Measurements from ENCODE around the gene MAD1L1. TPM values are rescaled to one million over a fixed set of nuclear protein-coding genes. Genes with fewer than 3 reads are reported as not detected.

MAD1L1 gene
- total and polyA plus RNA-seq, 4 donors = 29.3 to 44.1 (median 35.8) TPM

- no peak overlapping the region for H3K27ac ChIP-seq (ENCODE audit: low read depth, low read length)
These were observed 282.1 kb downstream of the MAD1L1 start for GRCh38 chr7:1950452-1951158.

GRCh38 chr7:1950066-1950451 is 282.7 kb downstream of the MAD1L1 start:
- H3K27me3 ChIP-seq (ENCODE audit: control insufficient read depth, insufficient read depth, low read length) = no peaks in the 10 kb centered on the region
- no peak for DNase-seq (ENCODE audit: low read depth in 4 of 6, low spot score in 6 of 6)
- H3K4me3 ChIP-seq (ENCODE audit: low read depth, low read length) = no peak overlapping the region
- H3K36me3 ChIP-seq (ENCODE audit: control insufficient read depth, insufficient read depth, low read length) = peaks cover 92% of the 10 kb centered on the region
- H3K9me3 ChIP-seq (ENCODE audit: control insufficient read depth, insufficient read depth, low read length) = no peaks in the 10 kb centered on the region
- no peak overlapping the region for H3K27ac ChIP-seq (ENCODE audit: low read depth, low read length)
- H3K4me1 ChIP-seq (ENCODE audit: control insufficient read depth, insufficient read depth, low read length) = peaks cover 22% of the 10 kb centered on the region
- 89% methylated on average over 12 of the region's 18 CpGs for WGBS (ENCODE audit: insufficient coverage)

More at GRCh38 chr7:1950452-1951158, 282.1 kb downstream of the MAD1L1 start:
- no peaks in the 10 kb centered on the region for H3K27me3 ChIP-seq (ENCODE audit: control insufficient read depth, insufficient read depth, low read length)
- H3K4me3 ChIP-seq (ENCODE audit: low read depth, low read length) = no peak overlapping the region
- DNase-seq (ENCODE audit: low read depth in 4 of 6, low spot score in 6 of 6) = no peak
- H3K9me3 ChIP-seq (ENCODE audit: control insufficient read depth, insufficient read depth, low read length) = no peaks in the 10 kb centered on the region
- H3K36me3 ChIP-seq (ENCODE audit: control insufficient read depth, insufficient read depth, low read length) = peaks cover 89% of the 10 kb centered on the region
- H3K4me1 ChIP-seq (ENCODE audit: control insufficient read depth, insufficient read depth, low read length) = peaks cover 19% of the 10 kb centered on the region
- 77% methylated on average over 22 of the region's 26 CpGs for WGBS (ENCODE audit: insufficient coverage)

- H3K27ac ChIP-seq (ENCODE audit: low read depth, low read length) = no peak overlapping the region
- peaks cover 26% of the 10 kb centered on the region for H3K4me1 ChIP-seq (ENCODE audit: control insufficient read depth, insufficient read depth, low read length)
- H3K36me3 ChIP-seq (ENCODE audit: control insufficient read depth, insufficient read depth, low read length) = peaks cover 92% of the 10 kb centered on the region
- H3K27me3 ChIP-seq (ENCODE audit: control insufficient read depth, insufficient read depth, low read length) = no peaks in the 10 kb centered on the region
- no peaks in the 10 kb centered on the region for H3K9me3 ChIP-seq (ENCODE audit: control insufficient read depth, insufficient read depth, low read length)
- DNase-seq (ENCODE audit: low read depth in 4 of 6, low spot score in 6 of 6) = no peak
- 92% methylated on average over 15 of the region's 15 CpGs for WGBS (ENCODE audit: insufficient coverage)
- H3K4me3 ChIP-seq (ENCODE audit: low read depth, low read length) = no peak overlapping the region
These were observed 283.1 kb downstream of the MAD1L1 start for GRCh38 chr7:1949681-1950055.

- no peaks in the 10 kb centered on the region for H3K27me3 ChIP-seq (ENCODE audit: control insufficient read depth, insufficient read depth, low read length)
- DNase-seq (ENCODE audit: low read depth in 4 of 6, low spot score in 6 of 6) = no peak
- no peak overlapping the region for H3K4me3 ChIP-seq (ENCODE audit: low read depth, low read length)
- H3K27ac ChIP-seq (ENCODE audit: low read depth, low read length) = no peak overlapping the region
- H3K36me3 ChIP-seq (ENCODE audit: control insufficient read depth, insufficient read depth, low read length) = peaks cover 88% of the 10 kb centered on the region
- no peaks in the 10 kb centered on the region for H3K9me3 ChIP-seq (ENCODE audit: control insufficient read depth, insufficient read depth, low read length)
- WGBS (ENCODE audit: insufficient coverage) = 90% methylated on average over 30 of the region's 30 CpGs
- H3K4me1 ChIP-seq (ENCODE audit: control insufficient read depth, insufficient read depth, low read length) = peaks cover 31% of the 10 kb centered on the region
These were observed 283.7 kb downstream of the MAD1L1 start for GRCh38 chr7:1948887-1949680.

- Histone ChIP-seq H3K36me3 (ENCODE audit: control insufficient read depth, insufficient read depth, low read length) (peaks cover 82% of the 10 kb centered on the region), H3K4me1 (ENCODE audit: control insufficient read depth, insufficient read depth, low read length) (peaks cover 30% of the 10 kb centered on the region), H3K4me3 (ENCODE audit: low read depth, low read length) (no peak overlapping the region), H3K9me3 (ENCODE audit: control insufficient read depth, insufficient read depth, low read length) (no peaks in the 10 kb centered on the region), H3K27me3 (ENCODE audit: control insufficient read depth, insufficient read depth, low read length) (no peaks in the 10 kb centered on the region), H3K27ac (ENCODE audit: low read depth, low read length) (no peak overlapping the region)
- WGBS (ENCODE audit: insufficient coverage) = 84% methylated on average over 14 of the region's 20 CpGs
- no peak for DNase-seq (ENCODE audit: low read depth in 4 of 6, low spot score in 6 of 6)
These were observed 284.4 kb downstream of the MAD1L1 start for GRCh38 chr7:1948301-1948796.

- Histone ChIP-seq H3K27ac (ENCODE audit: low read depth, low read length) (no peak overlapping the region), H3K36me3 (ENCODE audit: control insufficient read depth, insufficient read depth, low read length) (peaks cover 76% of the 10 kb centered on the region), H3K27me3 (ENCODE audit: control insufficient read depth, insufficient read depth, low read length) (no peaks in the 10 kb centered on the region), H3K4me1 (ENCODE audit: control insufficient read depth, insufficient read depth, low read length) (peaks cover 25% of the 10 kb centered on the region), H3K4me3 (ENCODE audit: low read depth, low read length) (no peak overlapping the region), H3K9me3 (ENCODE audit: control insufficient read depth, insufficient read depth, low read length) (no peaks in the 10 kb centered on the region)
- 87% methylated on average over 22 of the region's 22 CpGs for WGBS (ENCODE audit: insufficient coverage)
- DNase-seq (ENCODE audit: low read depth in 4 of 6, low spot score in 6 of 6) = no peak
These were observed 285.0 kb downstream of the MAD1L1 start for GRCh38 chr7:1947586-1948217.

- peaks cover 72% of the 10 kb centered on the region for H3K36me3 ChIP-seq (ENCODE audit: control insufficient read depth, insufficient read depth, low read length)
- no peaks in the 10 kb centered on the region for H3K27me3 ChIP-seq (ENCODE audit: control insufficient read depth, insufficient read depth, low read length)
- no peak overlapping the region for H3K27ac ChIP-seq (ENCODE audit: low read depth, low read length)
- H3K4me3 ChIP-seq (ENCODE audit: low read depth, low read length) = no peak overlapping the region
- peak in 1 of 6 donors; percentile 24 for DNase-seq (ENCODE audit: low read depth in 4 of 6, low spot score in 6 of 6)
- H3K4me1 ChIP-seq (ENCODE audit: control insufficient read depth, insufficient read depth, low read length) = peaks cover 33% of the 10 kb centered on the region
- WGBS (ENCODE audit: insufficient coverage) = 87% methylated on average over 24 of the region's 27 CpGs
- no peaks in the 10 kb centered on the region for H3K9me3 ChIP-seq (ENCODE audit: control insufficient read depth, insufficient read depth, low read length)
These were observed 285.8 kb downstream of the MAD1L1 start for GRCh38 chr7:1946773-1947450.

- peak in 1 of 6 donors; percentile 68 for DNase-seq (ENCODE audit: low read depth in 4 of 6, low spot score in 6 of 6)
- Histone ChIP-seq H3K27ac (ENCODE audit: low read depth, low read length) (no peak overlapping the region), H3K9me3 (ENCODE audit: control insufficient read depth, insufficient read depth, low read length) (no peaks in the 10 kb centered on the region), H3K27me3 (ENCODE audit: control insufficient read depth, insufficient read depth, low read length) (no peaks in the 10 kb centered on the region), H3K4me3 (ENCODE audit: low read depth, low read length) (no peak overlapping the region), H3K36me3 (ENCODE audit: control insufficient read depth, insufficient read depth, low read length) (peaks cover 72% of the 10 kb centered on the region), H3K4me1 (ENCODE audit: control insufficient read depth, insufficient read depth, low read length) (peaks cover 32% of the 10 kb centered on the region)
- 88% methylated on average over 23 of the region's 23 CpGs for WGBS (ENCODE audit: insufficient coverage)
These were observed 286.5 kb downstream of the MAD1L1 start for GRCh38 chr7:1946025-1946772.

- Histone ChIP-seq H3K27ac (ENCODE audit: low read depth, low read length) (no peak overlapping the region), H3K4me1 (ENCODE audit: control insufficient read depth, insufficient read depth, low read length) (peaks cover 32% of the 10 kb centered on the region), H3K9me3 (ENCODE audit: control insufficient read depth, insufficient read depth, low read length) (no peaks in the 10 kb centered on the region), H3K27me3 (ENCODE audit: control insufficient read depth, insufficient read depth, low read length) (no peaks in the 10 kb centered on the region), H3K36me3 (ENCODE audit: control insufficient read depth, insufficient read depth, low read length) (peaks cover 72% of the 10 kb centered on the region), H3K4me3 (ENCODE audit: low read depth, low read length) (no peak overlapping the region)
- no peak for DNase-seq (ENCODE audit: low read depth in 4 of 6, low spot score in 6 of 6)
- WGBS (ENCODE audit: insufficient coverage) = 88% methylated on average over 14 of the region's 14 CpGs
These were observed 287.2 kb downstream of the MAD1L1 start for GRCh38 chr7:1945558-1945957.

Data from spinal cord (tissue), 10 donors.